CD14-positive monocyte (primary cell): ENCODE results near the gene SLC22A16. TPM values are rescaled to one million over a fixed set of nuclear protein-coding genes. Genes with fewer than 3 reads are reported as not detected.

Source experiments
- DNase-seq, 3 donors: peaks; one replicate each; pipeline ENCODE4 v3.0.0-alpha.2; 2011 to 2022
- H2AFZ ChIP-seq: 2 replicates; pipeline ENCODE4 v1.6.0; 2012; ENCODE audit warnings: mild to moderate bottlenecking, low read depth, low read length, inconsistent platforms; ENCODE audit not compliant: insufficient read depth, poor library complexity, severe bottlenecking
- H3K27ac ChIP-seq, 2 donors: 1 replicate in 1 of 2; 2 replicates in 1 of 2; pipeline ENCODE4 v1.5.1; 2012 to 2013; ENCODE audit warnings: low read length in 2 of 2, control low read depth in 1 of 2, inconsistent platforms in 1 of 2, low read depth in 1 of 2, mild to moderate bottlenecking in 1 of 2
- H3K27me3 ChIP-seq, 2 donors: one replicate each; pipeline versions ENCODE4 v1.6.0 to v1.6.1; 2011 to 2013; ENCODE audit warnings: low read length in 2 of 2; ENCODE audit not compliant: control insufficient read depth in 2 of 2, insufficient read depth in 2 of 2
- H3K36me3 ChIP-seq, 2 donors: replicated peaks in 1 of 2; 1 replicate in 1 of 2; 2 replicates in 1 of 2; pipeline versions ENCODE4 v1.5.1 to v1.6.1; 2012 to 2013; ENCODE audit warnings: low read length in 2 of 2, control low read depth in 1 of 2, inconsistent platforms in 1 of 2, mild to moderate bottlenecking in 1 of 2; ENCODE audit not compliant: insufficient read depth in 2 of 2, control insufficient read depth in 1 of 2
- H3K4me1 ChIP-seq, 2 donors: 1 replicate in 1 of 2; 2 replicates in 1 of 2; pipeline versions ENCODE4 v1.5.1 to v1.6.1; 2012 to 2013; ENCODE audit warnings: low read length in 2 of 2, control low read depth in 1 of 2, inconsistent platforms in 1 of 2, mild to moderate bottlenecking in 1 of 2, moderate library complexity in 1 of 2; ENCODE audit not compliant: insufficient read depth in 2 of 2, control insufficient read depth in 1 of 2
- H3K4me2 ChIP-seq: replicated peaks from 2 replicates; pipeline ENCODE3; 2012; ENCODE audit warnings: low read length, moderate library complexity, mild to moderate bottlenecking; ENCODE audit not compliant: poor library complexity, severe bottlenecking; ENCODE audit errors: extremely low read depth
- H3K4me3 ChIP-seq, 3 experiments: fragments of 200-600 bp in 1 of 3; sonication (generic) in 1 of 3; replicated peaks in 1 of 3; 1 replicate in 2 of 3; 2 replicates in 1 of 3; pipeline ENCODE4 v1.5.1; 2011 to 2013; ENCODE audit warnings: low read length in 3 of 3, mild to moderate bottlenecking in 3 of 3, control low read depth in 2 of 3, low read depth in 2 of 3, inconsistent platforms in 1 of 3, moderate library complexity in 1 of 3
- H3K79me2 ChIP-seq: 2 replicates; pipeline ENCODE4 v1.6.0; 2012; ENCODE audit warnings: mild to moderate bottlenecking, control low read depth, inconsistent platforms, low read length, moderate library complexity; ENCODE audit not compliant: insufficient read depth
- H3K9ac ChIP-seq: 2 replicates; pipeline ENCODE4 v1.6.0; 2017; ENCODE audit warnings: low read length, mild to moderate bottlenecking; ENCODE audit not compliant: insufficient read depth, poor library complexity, severe bottlenecking
- H3K9me3 ChIP-seq, 2 donors: replicated peaks in 1 of 2; 1 replicate in 1 of 2; 2 replicates in 1 of 2; pipeline versions ENCODE4 v1.5.1 to v1.6.1; 2012 to 2013; ENCODE audit warnings: low read length in 2 of 2, control low read depth in 1 of 2; ENCODE audit not compliant: control insufficient read depth in 1 of 2, insufficient read depth in 1 of 2
- H4K20me1 ChIP-seq: 2 replicates; pipeline ENCODE4 v1.6.0; 2012; ENCODE audit warnings: mild to moderate bottlenecking, low read length, control low read depth, moderate library complexity; ENCODE audit not compliant: insufficient read depth
- H3K27ac Mint-ChIP-seq, 7 donors: one replicate each; pipeline ENCODE4 v1.8.0; 2020; ENCODE audit warnings: mild to moderate bottlenecking in 7 of 7, mixed read lengths in 7 of 7, moderate library complexity in 6 of 7, inconsistent platforms in 2 of 7
- H3K27me3 Mint-ChIP-seq, 3 donors: one replicate each; pipeline ENCODE4 v1.8.0; 2021 to 2022; ENCODE audit warnings: low read depth in 3 of 3, mild to moderate bottlenecking in 3 of 3, mixed read lengths in 3 of 3, moderate library complexity in 3 of 3, inconsistent platforms in 1 of 3
- H3K36me3 Mint-ChIP-seq, 2 donors: one replicate each; pipeline ENCODE4 v1.8.0; 2020; ENCODE audit warnings: mixed read lengths in 2 of 2, inconsistent platforms in 1 of 2, mild to moderate bottlenecking in 1 of 2
- H3K4me1 Mint-ChIP-seq: one replicate; pipeline ENCODE4 v1.8.0; 2020; ENCODE audit warnings: mild to moderate bottlenecking, mixed read lengths
- H3K4me3 Mint-ChIP-seq, 2 donors: one replicate each; pipeline ENCODE4 v1.8.0; 2020; ENCODE audit warnings: mild to moderate bottlenecking in 2 of 2, mixed read lengths in 2 of 2, moderate library complexity in 1 of 2
- H3K9me3 Mint-ChIP-seq, 7 donors: one replicate each; pipeline ENCODE4 v1.8.0; 2020 to 2022; ENCODE audit warnings: mixed read lengths in 7 of 7, mild to moderate bottlenecking in 6 of 7, moderate library complexity in 6 of 7, inconsistent platforms in 2 of 7
- WGBS: methylation state at CpG from one replicate; pipeline ENCODE4 v1.1.5; 2013; ENCODE audit warnings: missing lambda C conversion rate; ENCODE audit not compliant: insufficient coverage; 5-methylcytosine and 5-hydroxymethylcytosine counted together
- intact Hi-C, 2 donors: fragments of 100-400 bp; cut with micrococcal nuclease; formaldehyde crosslinking; loops; one replicate each; pipeline versions ENCODE4 v1.15.0 to v1.15.1; 2023
- polyA minus RNA-seq: library from RNA; depleted of rRNA, polyadenylated mRNA; stranded (reverse); fragments of >200 nt; gene quantifications from 2 replicates; pipeline ENCODE4 v1.2.3, GENCODE V29; 2012
- polyA plus RNA-seq, 3 donors: library from polyadenylated mRNA; depleted of rRNA in 1 of 3; unstranded in 2 of 3; stranded (reverse) in 1 of 3; fragments of 300-500 nt in 2 of 3; fragments of >200 nt in 1 of 3; fragmentation: Illumina TruSeq in 2 of 3; gene quantifications; 1 replicate in 2 of 3; 2 replicates in 1 of 3; pipeline ENCODE4 v1.2.3, GENCODE V29; 2012 to 2021
- total RNA-seq, 12 experiments: library from RNA in 1 of 12; stranded (reverse) in 1 of 12; fragments of 120-200 nt in 1 of 12; gene quantifications; one replicate each; pipeline ENCODE4 v1.2.4 and lab custom pipeline; 2013 to 2026; ENCODE audit warnings: mixed read lengths in 6 of 12, inconsistent platforms in 1 of 12
- TF ChIP-seq, protein P1 (sequence below): fragments of 200-600 bp; IDR thresholded peaks from one replicate; pipeline ENCODE4 v1.8.0; 2022; ENCODE audit warnings: antibody characterized with exemption, mild to moderate bottlenecking

The SLC22A16 gene, protein sequence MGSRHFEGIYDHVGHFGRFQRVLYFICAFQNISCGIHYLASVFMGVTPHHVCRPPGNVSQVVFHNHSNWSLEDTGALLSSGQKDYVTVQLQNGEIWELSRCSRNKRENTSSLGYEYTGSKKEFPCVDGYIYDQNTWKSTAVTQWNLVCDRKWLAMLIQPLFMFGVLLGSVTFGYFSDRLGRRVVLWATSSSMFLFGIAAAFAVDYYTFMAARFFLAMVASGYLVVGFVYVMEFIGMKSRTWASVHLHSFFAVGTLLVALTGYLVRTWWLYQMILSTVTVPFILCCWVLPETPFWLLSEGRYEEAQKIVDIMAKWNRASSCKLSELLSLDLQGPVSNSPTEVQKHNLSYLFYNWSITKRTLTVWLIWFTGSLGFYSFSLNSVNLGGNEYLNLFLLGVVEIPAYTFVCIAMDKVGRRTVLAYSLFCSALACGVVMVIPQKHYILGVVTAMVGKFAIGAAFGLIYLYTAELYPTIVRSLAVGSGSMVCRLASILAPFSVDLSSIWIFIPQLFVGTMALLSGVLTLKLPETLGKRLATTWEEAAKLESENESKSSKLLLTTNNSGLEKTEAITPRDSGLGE
- total RNA-seq (2013), result 3.7 TPM
- polyA plus RNA-seq, result 10 to 100 TPM in 1 of 3 donors, 1 to 10 TPM in 2; 1.8 to 15.6 (median 4.0) TPM
- 0.80 and 1.8 TPM in 2 replicates for polyA minus RNA-seq
- 0.06 to 6.1 (median 1.7) reads per million in 11 experiments for total RNA-seq (lab: John Stamatoyannopoulos, UW)

DNA sequence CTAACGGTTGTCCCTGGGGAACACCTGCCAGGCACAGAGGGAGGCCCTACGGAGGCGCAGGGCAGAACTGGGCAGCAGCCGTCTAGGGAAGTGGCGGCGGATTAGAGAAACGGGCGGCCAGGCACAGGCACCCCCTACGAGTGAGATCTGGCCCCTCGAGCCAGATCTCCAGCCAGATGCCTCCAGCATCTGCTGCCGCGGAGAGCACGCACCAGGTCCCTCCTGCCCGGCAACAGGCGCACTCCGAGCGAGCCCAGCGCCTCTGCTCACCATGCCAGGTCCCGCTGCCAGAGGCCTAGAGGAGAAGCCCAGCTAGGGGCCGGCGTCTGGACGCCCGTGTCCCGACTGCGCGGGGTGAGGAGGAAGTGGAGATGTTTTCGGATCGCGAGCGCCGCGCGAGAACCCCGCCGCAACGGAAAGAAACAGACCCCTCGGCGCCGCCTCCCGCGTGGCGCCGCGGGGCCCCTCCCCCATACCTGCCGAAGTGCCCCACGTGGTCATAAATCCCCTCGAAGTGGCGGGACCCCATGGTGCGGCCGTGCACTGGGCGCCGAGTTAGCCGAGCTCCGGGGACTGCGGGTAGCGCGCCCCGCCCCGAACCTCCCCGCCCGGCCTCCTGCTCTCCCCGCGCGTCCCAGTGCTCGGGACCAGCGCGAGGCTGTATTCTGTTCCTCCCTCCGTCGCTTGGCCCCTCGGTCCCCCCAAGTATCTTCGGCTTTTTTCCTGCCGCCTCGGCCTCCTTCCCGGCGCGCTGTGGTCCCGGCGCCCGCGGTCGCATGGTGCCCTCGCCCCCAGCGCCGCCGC lies at the start of gene SLC22A16:
TSS of gene SLC22A16 (minus strand) at position 568 of the 804 bp plus-strand sequence. CDS start at position 529, 39 bp downstream.
- intact Hi-C loops, result no loop called here
- Histone ChIP-seq H3K36me3 (no peaks in the 10 kb centered on the region), H4K20me1 (no peaks in the 10 kb centered on the region), H3K4me2 (peak within 1 kb of the TSS; percentile 86), H3K27me3 (no peaks in the 10 kb centered on the region), H3K9ac (peak within 1 kb of the TSS; percentile 74), H3K4me3 (peak within 1 kb of the TSS; percentile 66 to 94 (median 84)), H3K27ac (peak within 1 kb of the TSS; percentile 78 to 93), H3K9me3 (peaks cover 0 to 8% of the 10 kb centered on the region in 2 donors), H3K4me1 (peaks cover 27 to 28% of the 10 kb centered on the region in 2 donors), H2AFZ (peak within 1 kb of the TSS; percentile 89), H3K79me2 (peaks cover 55% of the 10 kb centered on the region)
- Mint-ChIP-seq H3K27ac (peak within 1 kb of the TSS; percentile 75 to 97 (median 94)), H3K4me3 (peak within 1 kb of the TSS; percentile 88 to 97), H3K36me3 (peaks cover 0 to 3% of the 10 kb centered on the region in 2 donors), H3K27me3 (peaks cover 0 to 4% (median 0%) of the 10 kb centered on the region in 3 donors), H3K9me3 (peaks cover 0 to 12% (median 3%) of the 10 kb centered on the region in 7 donors), H3K4me1 (peaks cover 48% of the 10 kb centered on the region)
- 2% methylated on average over 67 of the region's 85 CpGs for WGBS
- peak; percentile 19 to 44 (median 42) for DNase-seq
- TF ChIP-seq, protein P1, sequence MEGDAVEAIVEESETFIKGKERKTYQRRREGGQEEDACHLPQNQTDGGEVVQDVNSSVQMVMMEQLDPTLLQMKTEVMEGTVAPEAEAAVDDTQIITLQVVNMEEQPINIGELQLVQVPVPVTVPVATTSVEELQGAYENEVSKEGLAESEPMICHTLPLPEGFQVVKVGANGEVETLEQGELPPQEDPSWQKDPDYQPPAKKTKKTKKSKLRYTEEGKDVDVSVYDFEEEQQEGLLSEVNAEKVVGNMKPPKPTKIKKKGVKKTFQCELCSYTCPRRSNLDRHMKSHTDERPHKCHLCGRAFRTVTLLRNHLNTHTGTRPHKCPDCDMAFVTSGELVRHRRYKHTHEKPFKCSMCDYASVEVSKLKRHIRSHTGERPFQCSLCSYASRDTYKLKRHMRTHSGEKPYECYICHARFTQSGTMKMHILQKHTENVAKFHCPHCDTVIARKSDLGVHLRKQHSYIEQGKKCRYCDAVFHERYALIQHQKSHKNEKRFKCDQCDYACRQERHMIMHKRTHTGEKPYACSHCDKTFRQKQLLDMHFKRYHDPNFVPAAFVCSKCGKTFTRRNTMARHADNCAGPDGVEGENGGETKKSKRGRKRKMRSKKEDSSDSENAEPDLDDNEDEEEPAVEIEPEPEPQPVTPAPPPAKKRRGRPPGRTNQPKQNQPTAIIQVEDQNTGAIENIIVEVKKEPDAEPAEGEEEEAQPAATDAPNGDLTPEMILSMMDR, result no peak

DNA sequence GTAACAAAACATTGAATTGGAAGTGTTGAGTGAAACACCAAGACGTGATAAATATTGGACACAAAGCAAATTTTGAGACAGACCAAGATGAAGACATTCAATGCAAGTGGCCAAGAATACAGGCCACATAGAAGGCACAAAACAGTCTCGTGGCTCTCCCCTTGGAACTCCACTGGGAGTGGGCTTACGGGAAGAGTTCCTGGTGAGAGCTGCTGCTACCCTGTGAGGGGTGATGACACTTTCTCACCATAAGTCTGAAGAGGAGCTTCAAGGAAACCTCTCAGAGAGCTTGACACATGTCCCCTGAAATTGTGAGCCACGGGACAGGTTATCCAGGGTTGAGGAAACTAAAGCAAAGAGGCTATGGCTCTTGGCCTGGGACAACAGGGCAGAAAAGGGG lies 48.6 kb upstream of the SLC22A16 start:
- H3K4me3 Mint-ChIP-seq, result no peak overlapping the region
- DNase-seq, result no peak
- Histone ChIP-seq H3K4me2 (no peak overlapping the region), H3K4me3 (no peak overlapping the region), H3K79me2 (no peaks in the 10 kb centered on the region), H3K4me1 (peaks cover 3 to 7% of the 10 kb centered on the region in 2 donors), H4K20me1 (no peaks in the 10 kb centered on the region), H3K36me3 (no peaks in the 10 kb centered on the region), H3K27ac (no peak overlapping the region), H2AFZ (no peak overlapping the region), H3K9me3 (peaks cover 0 to 3% of the 10 kb centered on the region in 2 donors), H3K9ac (no peak overlapping the region), H3K27me3 (no peaks in the 10 kb centered on the region)
- peaks cover 18% of the 10 kb centered on the region for H3K4me1 Mint-ChIP-seq
- intact Hi-C loops, result loop anchor here in 1 of 2 donors (10.0 kb wide), 2 partner anchors 420 to 480 kb away; no protein-coding TSS in a partner anchor
- H3K36me3 Mint-ChIP-seq, result no peaks in the 10 kb centered on the region
- H3K27me3 Mint-ChIP-seq, result peaks cover 0 to 2% (median 0%) of the 10 kb centered on the region in 3 donors
- H3K27ac Mint-ChIP-seq, result peak overlapping the region in 1 of 7 donors; percentile 50
- WGBS, result 83% methylated on average over 1 of the region's 4 CpGs
- peaks cover 0 to 3% (median 0%) of the 10 kb centered on the region in 7 donors for H3K9me3 Mint-ChIP-seq
- TF ChIP-seq, protein P1, result no peak
